Heart left ventricle (tissue), 16 donors: ENCODE measurements around the gene GRIP2. TPM values are rescaled to one million over a fixed set of nuclear protein-coding genes. Genes with fewer than 3 reads are reported as not detected.

Experiments used
- ATAC-seq, 4 donors: fragments of 200-7000 bp; cut with Tn5 transposase; one replicate each; pipeline ENCODE4 v1.9.1; 2020 to 2022; ENCODE audit warnings: moderate library complexity in 4 of 4, mild to moderate bottlenecking in 3 of 4, moderate number of reproducible peaks in 1 of 4
- DNase-seq, 5 donors: peaks; one replicate each; pipeline ENCODE4 v3.0.0-alpha.2; 2020
- H3K27ac ChIP-seq, 12 donors: fragments of 200-600 bp; sonication (generic) in 4 of 12; one replicate each; pipeline versions ENCODE4 v1.5.0 to v1.8.0; 2016 to 2022; ENCODE audit warnings: mild to moderate bottlenecking in 2 of 12
- H3K27me3 ChIP-seq, 9 donors: fragments of 200-600 bp; sonication (generic) in 2 of 9; one replicate each; pipeline versions ENCODE4 v1.5.1 to v1.8.0; 2016 to 2022; ENCODE audit warnings: mild to moderate bottlenecking in 3 of 9
- H3K36me3 ChIP-seq, 9 donors: fragments of 200-600 bp; sonication (generic) in 2 of 9; one replicate each; pipeline versions ENCODE4 v1.5.0 to v1.8.0; 2018 to 2022; ENCODE audit warnings: mild to moderate bottlenecking in 2 of 9
- H3K4me1 ChIP-seq, 12 donors: fragments of 200-600 bp; sonication (generic) in 4 of 12; one replicate each; pipeline versions ENCODE4 v1.5.0 to v1.8.0; 2016 to 2022; ENCODE audit warnings: mild to moderate bottlenecking in 3 of 12
- H3K4me3 ChIP-seq, 12 donors: fragments of 200-600 bp; sonication (generic) in 4 of 12; one replicate each; pipeline versions ENCODE4 v1.5.0 to v1.8.0; 2017 to 2022; ENCODE audit warnings: mild to moderate bottlenecking in 9 of 12, moderate library complexity in 4 of 12
- H3K9me3 ChIP-seq, 12 donors: fragments of 200-600 bp; sonication (generic) in 4 of 12; one replicate each; pipeline versions ENCODE4 v1.5.0 to v1.8.0; 2016 to 2022; ENCODE audit warnings: mild to moderate bottlenecking in 1 of 12
- POLR2A ChIP-seq, 2 donors: fragments of 450-650 bp; IDR thresholded peaks; one replicate each; pipeline ENCODE4 v1.6.1; 2017; ENCODE audit warnings: antibody characterized with exemption in 2 of 2, mild to moderate bottlenecking in 2 of 2, moderate library complexity in 2 of 2
- WGBS, 4 donors: extraction: QIAGEN DNeasy Blood & Tissue Kit in 2 of 4; methylation state at CpG; one replicate each; pipeline versions ENCODE4 v1.1.5 to v1.1.7; 2013 to 2018; 5-methylcytosine and 5-hydroxymethylcytosine counted together
- intact Hi-C, 10 donors: fragments of 100-400 bp; cut with DNase I; formaldehyde crosslinking; loops; one replicate each; pipeline versions ENCODE4 v1.11.1 to v1.14.2; 2022
- polyA plus RNA-seq, 2 donors: library from polyadenylated mRNA; stranded (reverse); fragments of 200-250 nt; gene quantifications; one replicate each; pipeline ENCODE4 v1.2.3, GENCODE V29; 2013
- total RNA-seq, 9 donors: library from RNA; depleted of rRNA in 2 of 9; stranded (reverse); fragments of >200 nt in 2 of 9; fragmentation: NEBNext Ultra II Directional in 3 of 9; extraction: Animal tissue kit (Norgen Biotek cat#: 25700) in 3 of 9; gene quantifications; one replicate each; pipeline versions ENCODE4 v1.1.0 to v1.2.4, GENCODE V29; 2016 to 2023
- TF ChIP-seq, protein P1 (sequence below), 12 donors: fragments of 200-600 bp; sonication (generic) in 4 of 12; IDR thresholded peaks; one replicate each; pipeline versions ENCODE4 v1.5.0 to v1.8.0; 2018 to 2022; ENCODE audit warnings: antibody characterized with exemption in 12 of 12, mild to moderate bottlenecking in 5 of 12
- donor health status: ischemic (EF 13 %, LVEDD 7.1; RV severe dilation, severe dysfunction).
- donor health status: healthy with polysubstance abuse.
- donor health status: DM: no; HTN: yes; CAD: no.
- donor health status: DM: no; HTN: no; CAD: no.
- donor health status: ischemic (EF 25% LVEDD 6.9; RV normal size, moderate dysfunction).
- donor health status: ischemic (EF 25% LVEDD 5.7; RV mildly dilated, moderate dysfunction).
- donor health status: healthy.
- donor health status: DM: yes; HTN: yes; CAD: no.
- donor health status: ischemic (EF 35%, LVEDD 5.7; RV mildly dilated, moderate dysfunction).
- donor health status: nonischemic (EF 11% LVEDD 7.7; RV severe dilation, severe dysfunction).
- donor health status: DM: yes; HTN: yes; CAD: no.
- donor health status: PGD.
- donor health status: ischemic (EF 29% LVEDD 5.4; RV normal size, mild dysfunction).
- donor health status: nonischemic (EF 23%, LVEDD 6.1; RV moderate dilation, normal function).

The GRIP2 gene
- total and polyA plus RNA-seq, 11 donors, result 5.8 to 56.7 (median 28.7) TPM

DNA sequence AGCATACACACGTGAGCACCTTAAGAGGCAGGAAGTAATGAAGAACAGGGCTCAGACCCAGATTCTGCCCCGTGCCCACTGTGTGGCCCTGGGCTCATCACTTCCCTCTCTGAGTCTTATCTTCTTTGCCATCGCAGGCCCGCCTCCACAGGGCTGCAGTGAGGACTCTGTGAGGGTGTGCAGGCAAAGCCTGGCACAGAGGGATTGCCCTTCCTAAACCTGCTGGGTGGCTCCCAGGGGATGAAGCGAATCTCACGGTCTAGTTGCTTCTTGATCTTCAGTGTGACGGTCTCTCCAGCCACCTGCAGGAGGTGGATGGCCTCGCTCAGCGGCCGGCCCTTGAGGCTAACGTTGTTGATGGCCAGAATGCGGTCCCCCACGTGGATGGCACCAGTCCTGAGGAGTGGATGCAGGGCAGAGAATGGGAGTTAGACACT, 32.8 kb downstream of the GRIP2 start:
- no peak overlapping the region for H3K27ac ChIP-seq
- DNase-seq (peak in 2 of 5 donors; percentile 2 to 10), ATAC-seq (no peak)
- peaks cover 0 to 39% (median 19%) of the 10 kb centered on the region in 9 donors for H3K36me3 ChIP-seq
- TF ChIP-seq, protein P1, sequence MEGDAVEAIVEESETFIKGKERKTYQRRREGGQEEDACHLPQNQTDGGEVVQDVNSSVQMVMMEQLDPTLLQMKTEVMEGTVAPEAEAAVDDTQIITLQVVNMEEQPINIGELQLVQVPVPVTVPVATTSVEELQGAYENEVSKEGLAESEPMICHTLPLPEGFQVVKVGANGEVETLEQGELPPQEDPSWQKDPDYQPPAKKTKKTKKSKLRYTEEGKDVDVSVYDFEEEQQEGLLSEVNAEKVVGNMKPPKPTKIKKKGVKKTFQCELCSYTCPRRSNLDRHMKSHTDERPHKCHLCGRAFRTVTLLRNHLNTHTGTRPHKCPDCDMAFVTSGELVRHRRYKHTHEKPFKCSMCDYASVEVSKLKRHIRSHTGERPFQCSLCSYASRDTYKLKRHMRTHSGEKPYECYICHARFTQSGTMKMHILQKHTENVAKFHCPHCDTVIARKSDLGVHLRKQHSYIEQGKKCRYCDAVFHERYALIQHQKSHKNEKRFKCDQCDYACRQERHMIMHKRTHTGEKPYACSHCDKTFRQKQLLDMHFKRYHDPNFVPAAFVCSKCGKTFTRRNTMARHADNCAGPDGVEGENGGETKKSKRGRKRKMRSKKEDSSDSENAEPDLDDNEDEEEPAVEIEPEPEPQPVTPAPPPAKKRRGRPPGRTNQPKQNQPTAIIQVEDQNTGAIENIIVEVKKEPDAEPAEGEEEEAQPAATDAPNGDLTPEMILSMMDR (IDR thresholded peaks at IDR 0.05), result no peak
- TF ChIP-seq POLR2A (IDR thresholded peaks at IDR 0.05), result no peak
- H3K27me3 ChIP-seq, result no peaks in the 10 kb centered on the region
- H3K9me3 ChIP-seq, result peaks cover 0 to 11% (median 6%) of the 10 kb centered on the region in 12 donors
- H3K4me1 ChIP-seq, result peaks cover 0 to 16% (median 4%) of the 10 kb centered on the region in 12 donors
- no peak overlapping the region for H3K4me3 ChIP-seq
- intact Hi-C loops, result loop anchor here in 4 of 10 donors (5.0 to 10.0 kb wide), 4 partner anchors 127 to 415 kb away; partner anchors contain the start of gene CCDC174 (in 1 of the 4)
- 72 to 78% (median 77%) methylated on average over 8 to 13 of the region's 13 CpGs for WGBS, 4 donors

DNA sequence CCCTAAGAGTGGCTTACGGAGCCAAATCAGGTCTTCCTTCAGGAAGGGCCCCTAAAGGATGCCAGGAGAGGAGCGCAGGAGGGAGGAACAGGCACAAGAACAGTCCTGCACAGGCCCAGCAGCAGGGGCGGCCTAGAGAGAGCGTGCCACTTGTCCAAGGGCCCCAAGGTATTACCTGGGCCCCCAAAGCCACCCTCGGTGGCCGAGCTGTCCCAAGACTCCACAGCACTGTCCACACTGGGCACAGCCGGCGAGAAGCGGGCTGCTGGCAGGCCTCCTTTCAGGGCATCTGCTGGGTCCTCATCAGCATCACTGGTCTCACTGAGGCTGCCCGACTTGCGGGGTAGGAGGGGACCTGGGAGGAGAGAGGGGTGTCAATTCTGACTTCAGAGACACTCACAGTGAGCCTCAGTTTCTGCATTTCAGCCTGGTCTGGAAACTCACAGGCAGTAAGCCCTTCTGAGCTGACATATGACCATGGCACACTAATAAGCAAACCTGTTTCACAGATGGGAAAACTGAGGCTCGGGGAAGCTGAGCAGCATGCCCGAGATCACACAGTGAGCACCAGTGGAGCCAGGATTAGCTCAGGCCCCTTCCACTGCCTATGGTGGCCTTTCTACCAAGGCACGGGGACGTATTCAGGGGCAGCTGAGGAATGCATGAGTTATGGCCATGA, 33.4 kb downstream of the GRIP2 start:
- Histone ChIP-seq H3K27me3 (no peaks in the 10 kb centered on the region), H3K4me3 (no peak overlapping the region), H3K4me1 (peaks cover 0 to 12% (median 4%) of the 10 kb centered on the region in 12 donors), H3K36me3 (peaks cover 0 to 44% (median 19%) of the 10 kb centered on the region in 9 donors), H3K9me3 (peaks cover 0 to 17% (median 10%) of the 10 kb centered on the region in 12 donors), H3K27ac (no peak overlapping the region)
- 83 to 90% (median 88%) methylated on average over 7 to 15 of the region's 15 CpGs for WGBS, 4 donors
- ATAC-seq, result no peak
- TF ChIP-seq POLR2A (IDR thresholded peaks at IDR 0.05), result no peak
- TF ChIP-seq, protein P1 (IDR thresholded peaks at IDR 0.05), result no peak
- intact Hi-C loops, result loop anchor here in 4 of 10 donors (5.0 to 10.0 kb wide), 4 partner anchors 128 to 416 kb away; partner anchors contain the start of gene CCDC174 (in 1 of the 4)
- peak in 2 of 5 donors; percentile 3 to 9 for DNase-seq

DNA sequence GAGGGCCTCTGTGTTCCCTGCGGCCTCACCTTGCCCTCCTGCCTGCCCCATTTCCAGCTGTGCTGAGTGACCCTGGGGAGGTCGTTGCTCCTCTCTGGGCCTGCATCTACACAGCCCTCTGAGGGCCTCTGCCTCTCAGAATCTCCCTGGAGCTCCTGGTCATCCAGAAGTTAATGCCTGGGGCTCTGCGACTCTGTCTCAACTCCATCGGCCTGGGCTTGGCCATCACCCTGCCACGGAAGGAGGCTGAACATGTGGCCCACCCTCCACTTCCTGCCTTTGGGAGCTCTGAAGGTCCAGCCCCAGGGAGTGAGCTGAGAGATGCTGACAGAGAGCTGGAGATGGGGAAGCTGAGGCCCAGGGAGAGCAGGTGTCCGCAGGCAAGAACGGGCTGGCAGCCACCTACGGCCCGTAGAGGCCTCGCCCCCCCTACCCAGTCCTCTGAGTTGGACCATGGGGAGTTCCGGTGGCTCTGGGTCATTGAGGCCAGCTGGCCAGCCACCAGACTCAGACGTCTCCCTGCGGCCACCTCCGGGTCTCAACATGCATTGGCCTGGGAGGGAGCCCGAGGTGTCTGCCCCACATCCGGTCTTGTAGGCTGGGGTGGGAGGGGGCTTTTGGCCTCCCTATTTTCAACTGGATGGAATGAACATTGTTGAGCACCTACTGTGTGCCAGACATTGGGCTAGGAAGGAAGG, 34.2 kb downstream of the GRIP2 start:
- intact Hi-C loops, result loop anchor here in 4 of 10 donors (5.0 to 10.0 kb wide), 4 partner anchors 129 to 416 kb away; partner anchors contain the start of gene CCDC174 (in 1 of the 4)

More for the DNA sequence above, 34.2 kb downstream of the GRIP2 start:
- Histone ChIP-seq H3K4me3 (no peak overlapping the region), H3K9me3 (peaks cover 0 to 25% (median 10%) of the 10 kb centered on the region in 12 donors), H3K27ac (no peak overlapping the region), H3K4me1 (peaks cover 0 to 9% (median 4%) of the 10 kb centered on the region in 12 donors), H3K27me3 (no peaks in the 10 kb centered on the region), H3K36me3 (peaks cover 0 to 50% (median 19%) of the 10 kb centered on the region in 9 donors)
- DNase-seq (peak in 3 of 5 donors; percentile 6 to 56 (median 14)), ATAC-seq (no peak)
- no peak for TF ChIP-seq POLR2A (IDR thresholded peaks at IDR 0.05)
- TF ChIP-seq, protein P1 (IDR thresholded peaks at IDR 0.05), result no peak
- 65 to 82% (median 81%) methylated on average over 15 to 16 of the region's 16 CpGs for WGBS, 4 donors
